Lung (tissue), 12 donors: Measurements from ENCODE around the gene RIMS4. TPM values are rescaled to one million over a fixed set of nuclear protein-coding genes. Genes with fewer than 3 reads are reported as not detected.

Source experiments
- ATAC-seq: fragments of 200-7000 bp; cut with Tn5 transposase; one replicate; pipeline ENCODE4 v1.9.1; 2020; ENCODE audit warnings: moderate number of reproducible peaks; ENCODE audit not compliant: insufficient read depth, low FRiP score
- DNase-seq, 3 donors: peaks; one replicate each; pipeline ENCODE4 v3.0.0-alpha.2; 2013 to 2017
- H3K27ac ChIP-seq, 2 donors: one replicate each; pipeline ENCODE4 v1.5.1; 2013; ENCODE audit warnings: mild to moderate bottlenecking in 2 of 2, moderate library complexity in 2 of 2, control low read depth in 1 of 2, inconsistent platforms in 1 of 2, low read depth in 1 of 2, low read length in 1 of 2
- H3K27me3 ChIP-seq, 3 donors: one replicate each; pipeline ENCODE4 v1.5.1; 2013; ENCODE audit warnings: low read length in 2 of 3; ENCODE audit not compliant: control insufficient read depth in 3 of 3, insufficient read depth in 3 of 3
- H3K36me3 ChIP-seq, 4 donors: one replicate each; pipeline ENCODE4 v1.5.1; 2013; ENCODE audit warnings: low read length in 4 of 4, mild to moderate bottlenecking in 1 of 4, moderate library complexity in 1 of 4; ENCODE audit not compliant: control insufficient read depth in 4 of 4, insufficient read depth in 4 of 4
- H3K4me1 ChIP-seq, 5 donors: one replicate each; pipeline ENCODE4 v1.5.1; 2013; ENCODE audit warnings: low read length in 5 of 5, mild to moderate bottlenecking in 2 of 5, moderate library complexity in 1 of 5; ENCODE audit not compliant: control insufficient read depth in 5 of 5, insufficient read depth in 5 of 5
- H3K4me3 ChIP-seq: one replicate; pipeline ENCODE4 v1.5.1; 2013; ENCODE audit warnings: mild to moderate bottlenecking, control low read depth, moderate library complexity
- H3K9ac ChIP-seq, 2 donors: one replicate each; pipeline ENCODE4 v1.5.1; 2013; ENCODE audit warnings: low read length in 2 of 2, control low read depth in 1 of 2; ENCODE audit not compliant: insufficient read depth in 1 of 2
- H3K9me3 ChIP-seq, 4 donors: one replicate each; pipeline ENCODE4 v1.5.1; 2013; ENCODE audit warnings: low read length in 3 of 4, mild to moderate bottlenecking in 1 of 4, moderate library complexity in 1 of 4; ENCODE audit not compliant: control insufficient read depth in 4 of 4, insufficient read depth in 3 of 4
- WGBS, 2 donors: extraction: QIAGEN DNeasy Blood & Tissue Kit; methylation state at CpG; one replicate each; pipeline ENCODE4 v1.1.7; 2013; 5-methylcytosine and 5-hydroxymethylcytosine counted together
- polyA plus RNA-seq, 2 donors: library from polyadenylated mRNA; stranded (reverse); fragments of 200-250 nt; gene quantifications; one replicate each; pipeline ENCODE4 v1.2.1, GENCODE V29; 2013
- total RNA-seq, 2 donors: library from RNA; depleted of rRNA in 1 of 2; stranded (reverse); fragments of >200 nt in 1 of 2; gene quantifications; one replicate each; pipeline ENCODE4 v1.2.1, GENCODE V29; 2014 to 2021
- TF ChIP-seq, protein P1 (sequence below): IDR thresholded peaks from 2 replicates; pipeline ENCODE4 v1.5.1; 2012; ENCODE audit warnings: mild to moderate bottlenecking; ENCODE audit errors: control extremely low read depth, extremely low read depth
- donor health status: control.
- donor health status: control.
- donor health status: Bipolar disorder and iron deficiency.
- donor health status: healthy.
- donor health status: DM: yes; HTN: yes; CAD: no.

The RIMS4 gene
- total and polyA plus RNA-seq, 4 donors, result 0.43 to 5.6 (median 1.6) TPM

DNA sequence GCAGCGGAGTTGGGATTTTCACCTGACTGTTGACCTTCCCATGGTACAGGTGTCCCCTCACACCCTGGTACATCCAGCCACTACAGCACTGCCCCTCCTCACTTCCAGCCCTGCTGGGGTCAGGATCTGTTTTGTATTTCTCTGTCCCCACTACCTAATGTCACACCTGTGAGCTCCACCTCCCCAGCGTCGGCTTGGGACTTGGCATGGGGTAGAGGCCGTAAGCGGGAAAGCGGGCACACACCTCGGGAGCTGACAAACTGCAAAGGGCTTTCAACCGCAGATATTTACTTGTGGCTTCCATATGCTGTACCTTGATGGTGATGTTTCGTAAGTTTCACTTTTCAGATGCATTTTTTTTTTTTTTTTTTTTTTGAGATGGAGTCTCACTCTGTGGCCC lies 100.5 kb downstream of the RIMS4 start:
- Histone ChIP-seq H3K27ac (no peak overlapping the region), H3K36me3 (no peaks in the 10 kb centered on the region), H3K9me3 (no peaks in the 10 kb centered on the region), H3K4me1 (peaks cover 3 to 38% (median 10%) of the 10 kb centered on the region in 5 donors), H3K27me3 (no peaks in the 10 kb centered on the region), H3K4me3 (no peak overlapping the region), H3K9ac (no peak overlapping the region)
- DNase-seq (no peak), ATAC-seq (no peak)
- TF ChIP-seq, protein P1, sequence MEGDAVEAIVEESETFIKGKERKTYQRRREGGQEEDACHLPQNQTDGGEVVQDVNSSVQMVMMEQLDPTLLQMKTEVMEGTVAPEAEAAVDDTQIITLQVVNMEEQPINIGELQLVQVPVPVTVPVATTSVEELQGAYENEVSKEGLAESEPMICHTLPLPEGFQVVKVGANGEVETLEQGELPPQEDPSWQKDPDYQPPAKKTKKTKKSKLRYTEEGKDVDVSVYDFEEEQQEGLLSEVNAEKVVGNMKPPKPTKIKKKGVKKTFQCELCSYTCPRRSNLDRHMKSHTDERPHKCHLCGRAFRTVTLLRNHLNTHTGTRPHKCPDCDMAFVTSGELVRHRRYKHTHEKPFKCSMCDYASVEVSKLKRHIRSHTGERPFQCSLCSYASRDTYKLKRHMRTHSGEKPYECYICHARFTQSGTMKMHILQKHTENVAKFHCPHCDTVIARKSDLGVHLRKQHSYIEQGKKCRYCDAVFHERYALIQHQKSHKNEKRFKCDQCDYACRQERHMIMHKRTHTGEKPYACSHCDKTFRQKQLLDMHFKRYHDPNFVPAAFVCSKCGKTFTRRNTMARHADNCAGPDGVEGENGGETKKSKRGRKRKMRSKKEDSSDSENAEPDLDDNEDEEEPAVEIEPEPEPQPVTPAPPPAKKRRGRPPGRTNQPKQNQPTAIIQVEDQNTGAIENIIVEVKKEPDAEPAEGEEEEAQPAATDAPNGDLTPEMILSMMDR, result no peak
- WGBS, 2 donors, result 93 to 96% methylated on average over 9 of the region's 9 CpGs

DNA sequence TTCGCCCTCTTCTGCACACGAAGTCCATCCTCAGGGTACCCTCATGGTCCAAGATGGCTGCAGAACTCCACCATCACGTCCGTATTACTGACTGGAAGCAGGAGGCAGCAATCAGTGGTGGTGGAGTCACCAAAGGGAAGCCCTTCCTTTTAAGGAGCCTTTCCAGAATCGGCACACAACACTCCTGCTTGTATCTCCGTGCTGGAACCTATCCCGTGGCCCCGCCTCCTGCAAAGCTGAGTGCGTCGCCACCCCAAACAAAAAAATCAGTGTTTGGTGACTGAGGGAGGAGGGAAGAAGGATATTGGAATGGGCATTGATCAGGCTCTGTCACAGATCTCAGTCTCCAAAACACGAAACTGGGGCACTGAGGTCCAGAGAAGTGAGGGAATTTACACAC lies 101.0 kb downstream of the RIMS4 start:
- TF ChIP-seq, protein P1, result no peak
- no peaks in the 10 kb centered on the region for H3K27me3 ChIP-seq
- H3K9ac ChIP-seq, result no peak overlapping the region
- no peaks in the 10 kb centered on the region for H3K36me3 ChIP-seq
- DNase-seq (no peak), ATAC-seq (no peak)
- H3K27ac ChIP-seq, result no peak overlapping the region
- 84 to 90% methylated on average over 11 of the region's 11 CpGs for WGBS, 2 donors
- H3K9me3 ChIP-seq, result no peaks in the 10 kb centered on the region
- peaks cover 3 to 35% (median 10%) of the 10 kb centered on the region in 5 donors for H3K4me1 ChIP-seq
- H3K4me3 ChIP-seq, result no peak overlapping the region

DNA sequence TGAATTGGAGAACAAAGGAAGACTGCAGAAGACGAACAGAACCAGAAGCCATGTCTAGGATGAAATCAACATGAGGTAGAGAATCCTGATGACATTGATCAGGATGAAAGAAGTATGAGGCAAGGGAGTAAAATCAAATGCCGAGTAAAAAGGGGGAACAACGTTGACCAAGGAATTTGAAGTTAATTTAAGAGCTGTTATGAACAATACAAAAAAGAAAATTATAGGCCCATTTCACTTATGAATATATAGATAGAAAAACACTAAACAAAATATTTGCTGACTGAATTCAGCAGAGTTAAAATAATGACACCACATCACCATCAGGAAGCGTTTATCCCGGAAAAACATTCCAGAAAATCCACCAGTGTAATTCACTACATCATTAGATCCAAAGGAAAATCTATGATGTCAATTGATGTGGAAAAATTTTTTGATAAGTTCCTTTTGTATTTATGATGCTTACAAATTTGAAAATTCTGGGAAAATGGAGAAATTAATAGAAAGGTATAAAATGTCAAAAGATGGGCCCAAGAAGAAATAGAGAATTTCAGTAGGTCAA lies 103.2 kb downstream of the RIMS4 start:
- H3K9ac ChIP-seq, result no peak overlapping the region
- no peaks in the 10 kb centered on the region for H3K27me3 ChIP-seq
- no peak overlapping the region for H3K27ac ChIP-seq
- TF ChIP-seq, protein P1, result no peak
- H3K4me3 ChIP-seq, result no peak overlapping the region
- 88 to 92% methylated on average over 5 of the region's 5 CpGs for whole genome bisulfite sequencing, 2 donors
- H3K4me1 ChIP-seq, result peaks cover 10 to 48% (median 11%) of the 10 kb centered on the region in 5 donors
- no peaks in the 10 kb centered on the region for H3K36me3 ChIP-seq
- ATAC-seq (no peak), DNase-seq (no peak)
- H3K9me3 ChIP-seq, result no peaks in the 10 kb centered on the region
